Measurements from ENCODE around the gene LRRC42.
"Not testable (repeated sequence)": the region's sequence is repeated elsewhere in the genome, so short reads cannot be mapped to it uniquely, and the experiment has no call there.

LRRC42 gene

DNA sequence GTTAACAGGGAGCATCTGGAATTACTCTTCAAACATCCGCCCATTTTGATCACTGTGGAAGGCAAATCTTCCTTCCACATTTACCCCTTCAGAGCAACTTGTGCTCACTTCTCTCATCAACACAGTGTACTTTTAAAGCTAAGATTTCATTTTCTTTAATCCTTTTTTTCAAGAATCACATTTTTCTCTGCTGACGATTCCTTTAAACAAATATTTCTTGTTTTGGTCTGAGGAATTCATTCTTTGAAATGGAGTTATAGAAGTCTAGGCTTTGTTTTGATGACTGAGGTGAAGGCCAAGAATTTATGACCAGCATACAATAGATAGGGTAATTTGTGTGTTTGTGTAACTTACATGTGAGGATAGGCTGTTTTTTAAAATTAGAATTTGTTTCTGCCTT is 25.6 kb downstream of the LRRC42 start:
- DNase-seq = no peak

DNA sequence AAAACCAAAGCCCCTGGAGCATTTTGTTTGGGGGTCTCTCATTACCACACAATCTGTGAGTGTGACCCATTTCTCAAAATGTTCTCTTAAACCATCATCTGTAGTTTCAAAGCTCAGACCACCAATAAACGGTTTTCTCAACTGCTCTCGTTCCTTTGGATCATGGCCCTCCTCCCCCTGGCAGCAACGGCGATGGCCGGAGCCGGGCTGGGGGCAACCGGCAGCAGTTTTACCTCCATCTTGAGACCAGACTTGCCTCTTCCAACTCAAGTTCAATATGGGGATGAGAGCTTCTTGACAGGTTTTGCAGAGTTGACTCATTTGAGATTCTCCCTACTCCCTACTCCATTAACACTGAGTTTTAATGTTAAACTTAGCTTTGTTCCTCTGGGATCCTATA is 29.7 kb downstream of the LRRC42 start:
- DNase-seq = no peak

DNA sequence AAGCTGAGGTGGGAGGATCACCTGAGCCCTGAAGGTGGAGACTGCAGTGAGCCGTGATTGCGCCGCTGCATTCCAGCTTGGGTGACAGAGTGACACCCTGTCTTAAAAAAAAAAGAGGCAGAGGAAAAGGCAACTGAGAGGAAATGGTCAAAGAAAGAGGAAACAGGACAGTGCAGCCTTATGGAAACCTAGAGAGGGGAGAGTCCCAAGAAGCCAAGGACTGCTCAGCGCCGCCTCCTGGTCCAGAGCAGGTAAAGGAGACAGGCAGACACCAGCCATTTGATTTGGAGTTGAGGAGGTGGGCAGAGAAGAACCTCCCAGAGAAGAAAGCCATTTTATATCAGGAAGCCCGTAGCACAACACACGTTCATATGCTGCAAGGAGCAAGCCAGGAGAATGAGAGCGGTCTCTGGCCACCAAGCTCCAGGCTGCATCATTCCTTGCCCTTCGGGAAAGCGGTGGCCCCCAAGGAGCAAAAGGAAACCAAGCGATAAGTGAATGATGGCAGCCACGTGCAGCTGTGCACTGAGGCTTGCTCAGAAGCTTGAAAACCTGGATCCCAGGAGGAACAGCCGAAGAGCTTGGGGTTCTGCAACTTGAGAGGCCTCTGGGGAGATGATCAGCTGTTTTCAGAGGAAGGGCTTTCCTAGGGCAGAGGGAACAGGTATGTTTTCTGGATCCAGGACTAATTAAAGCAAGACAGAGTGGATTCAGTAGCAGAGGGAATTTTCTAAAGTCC is 33.7 kb downstream of the LRRC42 start:
- DNase-seq = no peak

DNA sequence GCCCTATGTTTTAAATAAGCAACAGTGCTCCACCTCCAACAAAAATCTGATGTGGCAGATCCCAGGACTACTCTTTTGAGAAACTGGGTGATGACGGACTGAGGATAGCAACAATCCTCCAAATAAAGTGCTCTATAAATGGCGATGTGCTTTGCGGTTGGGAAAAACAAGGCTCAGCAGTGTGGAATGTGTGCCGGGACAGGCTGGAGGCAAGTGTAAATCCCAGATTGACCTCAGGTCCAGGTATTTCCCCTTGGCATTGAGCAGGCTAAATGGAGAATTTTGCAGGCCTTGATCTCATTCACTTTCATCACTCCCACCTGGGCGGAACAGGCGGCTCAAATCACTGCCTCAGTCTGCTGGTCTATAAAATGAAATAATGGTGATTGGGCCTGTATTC is 35.1 kb downstream of the LRRC42 start:
- DNase-seq = peak; percentile 49

DNA sequence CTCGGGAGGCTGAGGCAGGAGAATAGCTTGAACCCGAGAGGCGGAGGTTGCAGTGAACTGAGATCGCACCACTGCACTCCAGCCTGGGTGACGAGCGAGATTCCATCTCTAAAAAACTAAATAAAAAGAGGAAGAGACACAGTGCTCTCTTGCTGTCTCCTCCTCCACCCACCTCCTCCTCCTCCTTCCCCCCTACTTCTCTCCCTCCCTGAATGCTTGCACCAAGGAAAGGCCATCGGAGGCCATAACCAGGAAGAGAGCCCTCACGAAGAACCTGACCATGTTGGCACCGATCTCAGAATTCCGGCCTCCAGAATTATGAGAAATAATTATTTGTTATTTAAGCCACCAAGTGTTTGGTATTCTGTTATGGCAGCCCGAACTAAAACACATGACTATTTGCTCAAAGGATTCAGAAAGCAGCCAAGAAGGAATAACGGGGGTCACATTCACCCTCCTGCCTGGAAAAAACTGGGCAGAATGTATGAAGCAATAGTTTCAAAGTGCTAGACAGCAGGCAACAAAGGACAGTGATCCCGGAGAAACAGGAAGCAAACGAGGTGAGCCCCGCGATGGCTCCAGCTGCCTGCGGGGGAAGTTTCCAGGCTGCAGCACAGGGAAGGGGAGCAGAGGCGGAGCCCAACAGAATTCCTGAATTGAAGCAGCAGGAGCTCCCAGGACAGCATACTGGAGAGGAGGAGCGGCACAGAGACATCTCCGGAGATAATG is 36.0 kb downstream of the LRRC42 start:
- DNase-seq = peak; percentile 60

DNA sequence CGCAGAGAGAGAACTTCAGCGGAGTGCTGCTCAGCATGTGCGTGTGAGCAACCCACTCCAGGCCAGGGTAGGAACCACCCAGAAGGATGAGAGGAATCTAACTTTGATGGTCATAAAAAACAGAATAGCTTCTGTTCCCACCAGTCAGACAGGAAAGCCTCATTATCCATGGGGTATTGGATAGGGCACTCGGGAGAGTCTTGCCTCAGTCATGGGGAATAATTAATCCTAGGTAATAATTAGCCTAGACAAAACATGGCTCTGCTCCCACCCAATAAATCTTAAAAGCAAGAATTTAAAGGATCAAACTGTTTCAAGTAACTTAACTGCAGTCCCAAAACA is 36.6 kb downstream of the LRRC42 start:
- no peak for DNase-seq

DNA sequence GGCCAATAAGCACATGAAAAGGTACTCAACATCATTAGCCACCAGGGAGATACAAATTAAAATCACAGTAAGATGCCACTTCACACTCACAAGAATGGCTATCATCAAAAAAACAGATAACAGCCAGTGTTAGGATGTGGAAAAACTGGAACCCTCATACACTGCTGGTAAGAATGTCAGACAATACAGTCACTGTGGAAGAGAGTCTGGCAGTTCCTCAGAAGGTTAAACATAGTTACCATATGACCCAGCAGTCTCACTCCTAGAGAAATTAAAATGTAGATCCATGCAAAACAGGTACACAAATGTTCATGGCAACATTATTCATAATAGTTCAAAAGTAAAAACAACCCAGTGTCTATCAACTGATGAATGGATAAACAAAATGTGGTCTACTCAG is 38.6 kb downstream of the LRRC42 start:
- no peak for DNase-seq

DNA sequence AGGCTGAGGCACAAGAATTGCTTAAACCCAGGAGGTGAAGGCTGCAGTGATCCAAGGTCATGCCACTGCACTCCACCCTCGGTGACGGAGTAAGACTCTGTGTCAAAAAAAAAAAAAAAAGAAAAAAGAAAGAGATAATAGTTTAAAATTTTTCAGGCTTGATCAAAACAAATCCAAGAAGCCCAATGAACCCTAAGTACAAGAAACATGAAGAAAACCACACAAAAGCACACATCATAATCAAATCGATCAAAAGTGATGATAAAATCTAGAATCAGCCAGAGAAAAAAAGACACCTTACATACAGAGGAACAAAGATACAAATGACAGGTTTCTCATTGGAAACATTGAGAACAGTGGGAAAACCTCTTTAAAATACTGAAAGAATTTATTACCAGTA is 40.3 kb downstream of the LRRC42 start:
- DNase-seq = no peak

DNA sequence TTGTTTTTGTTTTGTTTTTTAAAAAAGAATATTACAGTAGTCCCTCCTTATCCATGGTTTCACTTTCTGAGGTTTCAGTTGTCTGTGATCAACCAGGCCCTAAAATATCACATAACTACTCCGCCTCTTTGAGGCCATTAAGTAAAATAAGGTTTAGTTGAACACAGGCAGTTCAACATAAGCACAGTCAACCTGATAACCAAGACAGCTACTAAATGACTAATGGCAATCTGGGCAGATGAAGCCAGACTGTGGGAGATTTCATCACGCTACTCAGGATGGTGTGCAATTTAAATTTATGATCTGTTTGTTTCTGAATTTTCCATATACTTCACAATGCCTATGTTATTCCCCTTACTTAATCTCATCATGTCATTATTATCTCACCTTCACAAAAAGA is 41.7 kb downstream of the LRRC42 start:
- DNase-seq = no peak

DNA sequence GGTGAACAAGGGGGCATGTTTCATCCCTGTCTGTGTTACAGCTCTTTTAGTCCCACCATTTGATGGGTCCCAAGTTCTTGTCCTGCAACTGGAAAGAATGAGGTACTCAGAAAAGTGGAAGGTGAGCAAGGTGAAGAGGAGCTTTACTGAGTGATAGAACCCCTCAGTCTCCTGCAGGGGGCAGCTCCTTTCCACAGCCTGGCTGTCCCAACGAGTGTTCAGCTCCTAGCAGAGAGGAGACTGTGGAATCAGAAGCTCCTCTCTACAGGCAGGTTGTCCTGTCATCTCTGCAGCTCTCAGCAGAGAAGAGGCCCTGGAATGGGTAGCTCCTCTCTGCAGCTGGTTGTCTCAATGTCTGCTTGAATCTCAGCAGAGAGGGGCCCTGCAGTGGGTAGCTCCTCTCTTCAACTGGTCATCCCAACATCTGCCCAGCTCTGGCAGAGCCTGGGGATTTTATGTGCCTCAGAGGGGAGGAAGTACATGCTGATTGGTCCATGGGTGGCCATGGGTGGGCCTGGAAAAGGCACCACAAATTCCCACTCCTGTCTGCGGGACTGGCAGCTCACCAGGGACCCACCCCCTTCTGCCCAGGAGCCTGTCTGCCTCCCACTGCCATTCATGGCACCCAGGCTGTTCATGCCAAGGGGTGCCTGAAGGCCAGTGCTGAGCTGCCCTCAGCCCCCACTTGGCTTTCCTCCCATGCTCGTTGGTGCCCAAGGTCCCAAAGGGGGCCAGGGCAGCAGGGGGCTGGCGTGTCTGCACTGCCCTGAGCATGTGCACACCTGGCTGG is 46.1 kb downstream of the LRRC42 start:
- DNase-seq = no peak

DNA sequence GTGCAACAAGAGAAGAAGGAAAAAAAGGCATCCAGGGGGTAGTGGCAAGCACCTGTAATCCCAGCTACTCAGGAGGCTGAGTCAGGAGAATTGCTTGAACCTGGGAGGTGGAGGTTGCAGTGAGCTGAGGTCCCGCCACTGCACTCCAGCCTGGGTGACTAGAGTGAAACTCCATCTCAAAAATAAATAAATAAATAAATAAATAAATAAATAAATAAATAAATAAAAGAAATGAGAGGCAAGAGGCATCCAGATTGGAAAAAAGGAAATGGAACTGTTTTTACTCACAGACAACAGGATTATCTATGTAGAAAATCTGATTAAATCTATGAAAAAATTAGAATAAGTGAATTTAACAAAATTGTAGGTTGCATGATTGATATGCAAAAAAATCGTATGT is 48.4 kb downstream of the LRRC42 start:
- not testable (repeated sequence) for DNase-seq

DNA sequence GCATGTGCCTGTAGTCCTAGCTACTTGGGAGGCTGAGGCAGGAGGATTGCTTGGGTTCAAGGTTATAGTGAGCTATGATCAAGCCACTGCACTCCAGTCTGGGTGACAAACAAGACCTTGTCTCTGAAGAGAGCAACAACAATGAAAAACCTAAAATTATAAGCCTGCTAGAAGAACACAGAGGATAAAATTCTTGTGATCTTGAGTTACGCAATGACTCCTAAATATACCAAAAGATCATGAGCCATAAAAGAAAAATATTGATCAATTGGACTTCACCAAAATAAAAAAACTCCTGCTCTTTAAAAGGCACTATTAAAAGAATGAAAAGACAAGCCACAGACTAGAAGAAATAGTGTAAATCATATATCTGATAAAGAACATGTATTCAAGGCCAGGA is 49.5 kb downstream of the LRRC42 start:
- DNase-seq = no peak

DNA sequence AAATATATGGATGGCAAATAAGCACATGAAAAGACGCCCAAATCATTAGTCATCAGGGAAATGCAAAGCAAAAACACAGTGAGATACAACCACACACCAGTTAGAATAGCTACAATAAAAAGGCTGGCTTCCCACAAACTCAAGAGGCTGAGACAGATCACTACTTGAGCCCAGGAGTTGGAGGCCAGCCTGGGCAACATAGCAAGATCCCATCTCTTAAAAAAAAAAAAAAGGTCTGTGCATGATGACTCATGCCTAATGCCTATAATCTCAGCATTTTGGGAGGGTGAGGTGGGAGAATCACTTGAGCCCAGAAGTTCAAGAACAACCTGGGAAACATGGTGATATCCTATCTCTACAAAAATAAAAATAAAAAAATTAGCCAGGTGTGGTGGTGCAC is 52.1 kb downstream of the LRRC42 start:
- DNase-seq = no peak

DNA sequence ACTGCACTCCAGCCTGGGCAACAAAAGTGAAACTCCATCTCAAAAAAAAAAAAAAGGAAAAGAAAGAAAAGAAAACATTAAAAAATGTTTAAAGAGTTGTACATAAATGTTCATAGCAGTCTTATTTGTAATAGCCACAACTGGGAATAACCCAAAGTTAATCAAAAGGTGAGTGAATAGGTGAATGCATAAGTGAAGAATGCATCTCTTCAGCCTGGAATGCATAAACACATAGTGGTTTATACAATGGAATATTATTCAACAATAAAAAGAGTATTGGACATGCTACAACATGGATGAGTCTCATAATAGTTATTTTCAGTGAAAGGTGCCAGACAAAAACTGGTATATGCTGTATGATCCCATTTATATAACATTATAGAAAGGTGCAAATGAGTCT is 53.8 kb downstream of the LRRC42 start:
- DNase-seq = no peak

DNA sequence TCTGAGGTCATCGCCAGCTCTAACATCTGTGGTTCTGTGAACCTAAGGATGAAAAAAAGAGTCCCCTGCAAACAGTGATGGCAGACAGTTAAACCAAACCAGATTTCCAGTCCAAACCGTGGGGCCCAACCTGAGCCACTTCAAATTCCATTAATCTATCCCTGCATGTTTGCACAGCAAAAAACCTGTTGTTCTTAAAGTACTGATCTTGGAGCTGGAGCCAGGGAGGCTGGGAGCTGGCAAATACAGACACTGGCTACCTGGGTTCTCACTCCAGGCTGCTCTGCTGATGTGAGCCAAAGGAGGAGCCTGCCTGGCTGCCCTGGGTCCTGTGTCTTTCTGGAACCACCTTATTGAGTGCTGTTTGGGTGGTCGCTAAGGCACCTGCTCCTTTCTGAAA is 55.4 kb downstream of the LRRC42 start:
- no peak for DNase-seq

DNA sequence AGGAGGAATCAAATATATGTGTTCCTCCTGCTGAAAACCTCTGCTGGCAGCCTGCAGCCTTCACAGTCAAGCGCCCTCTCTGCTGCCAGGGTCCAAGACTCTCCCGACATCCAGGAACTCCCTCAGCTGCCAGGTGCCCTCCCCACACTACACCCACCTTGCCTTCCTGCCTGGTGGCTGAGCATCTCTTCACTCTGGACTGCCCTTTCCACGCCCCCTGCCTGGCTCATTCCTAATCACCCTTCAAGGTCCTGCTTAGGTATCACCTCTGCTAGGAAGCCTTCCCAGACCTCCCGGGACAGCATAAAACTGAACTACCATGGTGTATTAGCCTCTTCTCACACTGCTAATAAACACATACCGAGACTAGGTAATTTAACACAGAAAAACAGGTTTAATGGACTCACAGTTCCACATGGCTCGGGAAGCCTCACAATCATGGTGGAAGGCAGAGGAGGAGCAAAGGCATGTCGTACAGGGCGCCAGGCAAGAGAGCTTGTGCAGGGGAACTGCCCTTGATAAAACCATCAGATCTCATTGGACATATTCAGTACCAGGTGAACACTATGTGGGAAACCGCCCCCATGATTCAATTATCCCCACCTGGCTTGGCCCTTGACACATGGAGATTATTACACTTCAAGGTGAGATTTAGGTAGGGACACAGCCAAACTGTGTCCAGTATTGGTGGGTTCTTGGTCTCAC is 56.5 kb downstream of the LRRC42 start:
- no peak for DNase-seq

DNA sequence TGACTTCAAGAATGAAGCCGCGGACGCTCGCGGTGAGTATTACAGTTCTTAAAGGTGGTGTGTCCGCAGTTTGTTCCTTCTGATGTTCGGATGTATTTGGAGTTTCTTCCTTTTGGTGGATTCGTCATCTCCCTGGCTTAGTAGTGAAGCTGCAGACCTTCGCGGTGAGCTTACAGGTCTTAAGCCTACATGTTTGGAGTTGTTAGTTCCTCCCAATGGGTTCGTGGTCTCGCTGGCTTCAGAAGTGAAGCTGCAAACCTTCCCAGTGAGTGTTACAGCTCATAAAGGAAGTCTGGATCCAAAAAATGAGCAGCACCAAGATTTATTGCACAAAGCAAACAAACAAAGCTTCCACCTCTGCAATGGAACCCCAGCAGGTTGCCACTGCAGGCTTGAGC is 57.1 kb downstream of the LRRC42 start:
- DNase-seq = no peak

DNA sequence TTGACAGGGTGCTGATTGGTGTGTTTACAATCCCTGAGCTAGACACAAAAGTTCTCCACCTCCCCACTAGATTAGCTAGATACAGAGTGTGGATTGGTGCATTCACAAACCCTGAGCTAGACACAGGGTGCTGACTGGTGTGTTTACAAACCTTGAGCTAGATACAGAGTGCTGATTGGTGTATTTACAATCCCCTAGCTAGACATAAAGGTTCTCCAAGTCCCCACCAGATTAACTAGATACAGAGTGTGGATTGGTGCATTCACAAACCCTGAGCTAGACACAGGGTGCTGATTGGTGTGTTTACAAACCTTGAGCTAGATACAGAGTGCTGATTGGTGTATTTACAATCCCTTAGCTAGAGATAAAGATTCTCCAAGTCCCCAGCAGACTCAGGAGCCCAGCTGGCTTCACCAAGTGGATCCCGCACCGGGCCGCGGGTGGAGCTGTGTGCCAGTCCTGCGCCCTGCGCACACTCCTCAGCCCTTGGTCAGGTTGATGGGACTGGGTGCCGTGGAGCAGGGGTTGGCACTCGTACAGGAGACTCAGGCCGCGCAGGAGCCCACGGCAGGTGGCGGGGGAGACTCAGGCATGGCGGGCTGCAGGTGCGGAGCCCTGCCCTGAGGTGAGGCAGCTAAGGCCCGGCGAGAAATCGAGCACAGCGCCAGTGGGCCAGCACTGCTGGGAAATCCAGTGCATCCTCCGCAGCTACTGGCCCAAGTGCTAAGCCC is 57.8 kb downstream of the LRRC42 start:
- not testable (repeated sequence) for DNase-seq

DNA sequence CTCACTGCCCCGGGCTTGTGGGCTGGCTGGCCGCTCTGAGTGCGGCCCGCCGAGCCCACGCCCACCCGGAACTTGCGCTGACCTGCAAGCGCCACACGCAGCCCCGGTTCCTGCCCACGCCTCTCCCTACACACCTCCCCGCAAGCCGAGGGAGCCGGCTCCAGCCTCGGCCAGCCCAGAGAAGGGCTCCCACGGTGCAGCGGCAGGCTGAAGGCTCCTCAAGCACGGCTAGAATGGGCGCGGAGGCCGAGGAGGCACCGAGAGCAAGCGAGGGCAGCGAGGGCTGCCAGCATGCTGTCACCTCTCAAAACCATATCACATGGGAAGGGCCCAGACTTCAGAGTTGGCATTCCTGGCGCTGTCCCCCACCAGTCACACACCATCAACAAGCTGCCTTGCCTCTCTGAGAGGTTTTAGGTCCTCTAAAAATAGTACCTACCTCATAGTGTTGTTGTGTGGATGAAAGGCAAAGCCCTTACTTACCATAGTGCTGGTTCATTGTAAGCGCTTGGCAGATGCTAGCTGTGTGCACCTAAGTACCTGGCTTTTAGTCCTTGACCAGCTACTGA is 58.4 kb downstream of the LRRC42 start:
- DNase-seq = no peak

DNA sequence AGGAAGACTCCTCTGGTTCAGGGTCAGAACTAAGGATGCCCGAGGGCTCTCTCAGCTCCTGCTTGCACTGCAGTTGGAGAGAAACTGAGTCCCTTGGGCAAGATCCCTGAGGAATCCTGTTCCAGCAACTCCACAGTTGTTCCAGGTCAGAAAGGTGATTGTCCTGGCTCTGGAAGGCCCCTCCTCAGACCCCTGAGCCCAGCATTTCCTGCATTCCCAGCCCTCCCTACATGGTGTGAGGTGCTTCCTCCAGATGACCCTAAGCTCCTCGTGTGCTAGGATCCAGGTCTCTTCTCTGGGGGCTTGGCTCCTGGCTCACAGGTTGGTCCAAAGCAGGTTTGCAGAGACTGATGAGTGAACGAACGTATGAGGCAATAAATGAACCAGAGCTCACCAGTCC is 60.4 kb downstream of the LRRC42 start:
- DNase-seq = no peak

DNA sequence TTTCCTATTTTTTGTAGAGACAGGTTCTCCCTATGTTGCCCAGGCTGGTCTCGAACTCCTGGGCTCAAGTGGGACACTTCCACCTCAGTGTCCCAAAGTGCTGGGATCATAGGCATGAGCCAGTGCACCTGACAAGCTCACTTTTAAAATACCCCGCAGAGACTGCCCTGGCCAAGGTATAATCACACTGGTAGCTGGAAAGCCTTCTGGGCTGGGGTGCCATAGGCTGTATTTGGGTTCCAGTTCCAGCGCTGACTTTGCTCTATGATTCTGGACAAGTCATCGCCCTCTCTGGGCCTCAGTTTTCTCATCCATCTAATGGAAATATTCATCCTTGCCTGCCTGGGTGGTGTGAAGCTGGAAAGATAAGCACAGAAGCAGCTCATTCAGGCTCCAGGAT is 61.5 kb downstream of the LRRC42 start:
- DNase-seq = no peak

DNA sequence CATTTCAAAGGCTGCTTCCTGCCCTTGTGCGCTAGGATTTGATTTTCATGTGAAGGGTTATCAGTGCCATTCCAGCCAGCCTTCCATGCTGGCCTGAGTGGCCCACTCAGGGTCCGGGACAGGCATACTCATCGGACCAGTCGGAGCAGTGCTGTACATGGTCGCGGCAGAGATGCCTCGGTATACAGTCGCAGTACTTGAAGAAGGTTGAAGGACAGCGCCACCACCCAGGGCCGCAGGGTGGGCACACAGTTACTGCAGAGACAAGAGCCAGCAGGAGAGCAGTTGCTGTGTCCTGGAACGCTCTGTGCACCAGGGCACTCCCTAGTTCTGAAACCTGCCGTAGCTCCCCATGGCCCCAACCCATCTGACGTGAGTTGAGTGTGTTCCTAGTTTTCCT is 62.7 kb downstream of the LRRC42 start:
- no peak for DNase-seq

Data from fibroblast of skin of right quadriceps (primary cell).